Sigmoid colon (tissue), 4 donors: ENCODE data around the gene IQSEC2.

Experiments used
- POLR2A ChIP-seq, 2 donors: fragments of 450-650 bp; IDR thresholded peaks; one replicate each; pipeline ENCODE4 v1.6.1; 2016; ENCODE audit warnings: antibody characterized with exemption in 2 of 2, mild to moderate bottlenecking in 2 of 2, moderate library complexity in 2 of 2
- POLR2AphosphoS5 ChIP-seq, 4 donors: sonication (generic); formaldehyde crosslinking; IDR thresholded peaks; one replicate each; pipeline ENCODE4 v1.6.1; 2017; ENCODE audit warnings: antibody characterized with exemption in 4 of 4
- TF ChIP-seq, protein P1 (sequence below), 4 experiments: fragments of 450-650 bp in 3 of 4; fragments of 200-600 bp in 1 of 4; IDR thresholded peaks; one replicate each; pipeline ENCODE4 v1.5.1; 2016 to 2019; ENCODE audit warnings: antibody characterized with exemption in 4 of 4, mild to moderate bottlenecking in 3 of 4, moderate library complexity in 2 of 4

DNA sequence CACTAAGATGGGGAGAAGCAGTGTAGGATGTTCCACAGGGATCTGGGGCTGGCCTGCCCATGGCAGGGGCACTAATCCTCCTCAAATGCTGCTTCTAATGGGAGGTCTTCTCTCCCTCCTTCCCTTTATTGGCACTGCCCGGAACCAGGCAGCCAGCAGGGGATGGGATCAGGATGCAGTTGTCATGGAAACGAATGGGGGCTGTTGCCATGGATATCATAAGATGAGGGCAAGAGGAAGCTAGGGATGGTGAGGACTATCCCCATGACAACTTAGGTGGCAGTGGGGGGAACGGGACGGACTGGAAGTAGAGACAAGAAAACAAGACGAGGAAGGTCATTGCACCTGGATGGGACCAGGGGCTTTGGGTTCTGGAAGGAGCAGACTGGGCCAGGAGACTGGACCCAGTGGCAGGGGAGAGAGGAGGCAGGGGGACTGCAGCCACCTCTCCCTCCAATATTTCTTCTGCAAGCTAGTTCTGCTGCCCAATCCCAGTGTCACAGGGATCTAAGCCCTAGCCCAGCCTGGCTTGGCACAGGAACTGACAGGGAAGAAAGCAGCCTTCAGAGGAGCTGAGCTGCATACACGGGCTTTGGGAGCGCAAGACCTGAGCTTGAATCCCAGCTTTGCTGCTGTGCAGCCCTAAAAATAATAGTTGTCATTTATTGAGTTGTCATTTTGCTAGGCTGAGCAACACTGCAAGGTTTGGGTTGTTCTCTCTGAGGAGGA lies 19.0 kb downstream of the IQSEC2 start:
- TF ChIP-seq POLR2A (IDR thresholded peaks at IDR 0.05) = no peak
- TF ChIP-seq, protein P1, sequence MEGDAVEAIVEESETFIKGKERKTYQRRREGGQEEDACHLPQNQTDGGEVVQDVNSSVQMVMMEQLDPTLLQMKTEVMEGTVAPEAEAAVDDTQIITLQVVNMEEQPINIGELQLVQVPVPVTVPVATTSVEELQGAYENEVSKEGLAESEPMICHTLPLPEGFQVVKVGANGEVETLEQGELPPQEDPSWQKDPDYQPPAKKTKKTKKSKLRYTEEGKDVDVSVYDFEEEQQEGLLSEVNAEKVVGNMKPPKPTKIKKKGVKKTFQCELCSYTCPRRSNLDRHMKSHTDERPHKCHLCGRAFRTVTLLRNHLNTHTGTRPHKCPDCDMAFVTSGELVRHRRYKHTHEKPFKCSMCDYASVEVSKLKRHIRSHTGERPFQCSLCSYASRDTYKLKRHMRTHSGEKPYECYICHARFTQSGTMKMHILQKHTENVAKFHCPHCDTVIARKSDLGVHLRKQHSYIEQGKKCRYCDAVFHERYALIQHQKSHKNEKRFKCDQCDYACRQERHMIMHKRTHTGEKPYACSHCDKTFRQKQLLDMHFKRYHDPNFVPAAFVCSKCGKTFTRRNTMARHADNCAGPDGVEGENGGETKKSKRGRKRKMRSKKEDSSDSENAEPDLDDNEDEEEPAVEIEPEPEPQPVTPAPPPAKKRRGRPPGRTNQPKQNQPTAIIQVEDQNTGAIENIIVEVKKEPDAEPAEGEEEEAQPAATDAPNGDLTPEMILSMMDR (IDR thresholded peaks at IDR 0.05) = no peak
- no peak for TF ChIP-seq POLR2AphosphoS5 (IDR thresholded peaks at IDR 0.05)
